CD8-positive, alpha-beta memory T cell (primary cell): ENCODE results near the gene CYP26B1. TPM values are rescaled to one million over a fixed set of nuclear protein-coding genes. Genes with fewer than 3 reads are reported as not detected.
A peak's percentile ranks its signal among the peaks of the same experiment; 100 is the strongest.

Experiments used
- CTCF ChIA-PET: fragments of 350-600 bp; sonication (Branson Sonifier 250); formaldehyde crosslinking; loops from one replicate; lab custom pipeline; 2021; ENCODE audit warnings: antibody characterized with exemption; lab: Charles Lee
- POLR2A ChIA-PET: fragments of 350-600 bp; sonication (Branson Sonifier 250); formaldehyde crosslinking; loops from one replicate; lab custom pipeline; 2021; ENCODE audit warnings: antibody characterized with exemption; lab: Charles Lee
- DNase-seq, 5 donors: peaks; one replicate each; pipeline versions ENCODE4 v3.0.0 to v3.0.0-alpha.2; 2020 to 2022; ENCODE audit warnings: mixed read lengths in 1 of 5
- H3K27ac ChIP-seq: one replicate; pipeline ENCODE4 v1.7.0; 2013; ENCODE audit warnings: low read depth, mild to moderate bottlenecking, low read length, moderate library complexity
- H3K27me3 ChIP-seq: 2 replicates; pipeline ENCODE4 v1.7.0; 2013; ENCODE audit warnings: low read length, mild to moderate bottlenecking; ENCODE audit not compliant: insufficient read depth, poor library complexity, severe bottlenecking
- H3K36me3 ChIP-seq: 2 replicates; pipeline ENCODE4 v1.7.0; 2013; ENCODE audit warnings: mild to moderate bottlenecking, low read length, moderate library complexity; ENCODE audit not compliant: insufficient read depth
- H3K4me1 ChIP-seq: 2 replicates; pipeline ENCODE4 v1.7.0; 2013; ENCODE audit warnings: mild to moderate bottlenecking, low read length, moderate library complexity; ENCODE audit not compliant: insufficient read depth
- H3K4me3 ChIP-seq: 2 replicates; pipeline ENCODE4 v1.7.0; 2013; ENCODE audit warnings: mild to moderate bottlenecking, low read length
- H3K9me3 ChIP-seq: 2 replicates; pipeline ENCODE4 v1.7.0; 2013; ENCODE audit warnings: mild to moderate bottlenecking, low read length
- H3K27ac Mint-ChIP-seq, 8 donors: one replicate each; pipeline ENCODE4 v1.8.0; 2020 to 2021; ENCODE audit warnings: mixed read lengths in 8 of 8, mild to moderate bottlenecking in 6 of 8, inconsistent platforms in 3 of 8, moderate library complexity in 3 of 8
- H3K27me3 Mint-ChIP-seq, 2 donors: one replicate each; pipeline ENCODE4 v1.8.0; 2020 to 2021; ENCODE audit warnings: mixed read lengths in 2 of 2, mild to moderate bottlenecking in 1 of 2, moderate library complexity in 1 of 2
- H3K36me3 Mint-ChIP-seq, 3 donors: one replicate each; pipeline ENCODE4 v1.8.0; 2020 to 2021; ENCODE audit warnings: mixed read lengths in 3 of 3, inconsistent platforms in 1 of 3, mild to moderate bottlenecking in 1 of 3
- H3K4me1 Mint-ChIP-seq, 3 donors: one replicate each; pipeline ENCODE4 v1.8.0; 2020 to 2021; ENCODE audit warnings: mixed read lengths in 3 of 3, inconsistent platforms in 1 of 3, mild to moderate bottlenecking in 1 of 3
- H3K4me3 Mint-ChIP-seq, 7 donors: one replicate each; pipeline ENCODE4 v1.8.0; 2020 to 2021; ENCODE audit warnings: mixed read lengths in 7 of 7, mild to moderate bottlenecking in 6 of 7, moderate library complexity in 4 of 7, inconsistent platforms in 2 of 7
- H3K9me3 Mint-ChIP-seq, 5 donors: one replicate each; pipeline ENCODE4 v1.8.0; 2020 to 2022; ENCODE audit warnings: mixed read lengths in 5 of 5, mild to moderate bottlenecking in 3 of 5, moderate library complexity in 2 of 5, inconsistent platforms in 1 of 5
- polyA plus RNA-seq: library from polyadenylated mRNA; unstranded; fragments of 300-500 nt; fragmentation: Illumina TruSeq; gene quantifications from one replicate; pipeline ENCODE4 v1.2.3, GENCODE V29; 2021
- total RNA-seq, 2 experiments: library from RNA; stranded (reverse); gene quantifications; one replicate each; pipeline ENCODE4 v1.2.3, GENCODE V29; 2021

Gene CYP26B1
- total and polyA plus RNA-seq, 3 experiments from 2014 or later: not detected

DNA sequence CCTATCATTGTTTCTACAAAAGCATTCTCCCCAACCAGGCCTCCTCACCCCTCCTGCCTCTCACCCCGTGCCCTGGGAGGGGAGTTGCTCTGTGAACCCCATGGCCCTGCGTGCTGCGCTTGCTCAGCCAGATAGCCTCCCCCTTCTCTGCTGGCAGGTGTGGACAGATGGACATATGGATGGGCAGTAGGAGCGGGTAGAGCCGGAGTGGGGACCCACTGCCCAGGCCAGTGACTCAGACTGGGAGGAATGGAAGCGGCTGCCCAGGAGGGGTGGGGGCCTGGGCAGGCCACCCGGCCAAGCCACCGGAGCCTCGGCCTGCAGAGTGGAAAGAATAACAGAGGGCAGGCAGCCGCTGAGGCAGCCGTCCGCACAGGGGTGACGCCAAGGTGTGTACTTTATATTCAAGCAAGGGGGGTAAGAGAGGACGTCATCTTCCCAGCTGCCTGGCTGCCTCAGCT is 8.7 kb downstream of the CYP26B1 start:
- Histone ChIP-seq H3K36me3 (no peaks in the 10 kb centered on the region), H3K27ac (no peak overlapping the region), H3K4me1 (no peaks in the 10 kb centered on the region), H3K9me3 (no peaks in the 10 kb centered on the region), H3K4me3 (no peak overlapping the region), H3K27me3 (no peaks in the 10 kb centered on the region)
- ChIA-PET CTCF (no interaction called here), POLR2A (no interaction called here)
- Mint-ChIP-seq H3K27ac (no peak overlapping the region), H3K9me3 (no peaks in the 10 kb centered on the region), H3K36me3 (no peaks in the 10 kb centered on the region), H3K4me3 (peak overlapping the region in 1 of 7 donors; percentile 32), H3K4me1 (peaks cover 3 to 5% (median 4%) of the 10 kb centered on the region in 3 donors), H3K27me3 (peaks cover 7 to 20% of the 10 kb centered on the region in 2 donors)
- peak in 1 of 5 donors; percentile 22 for DNase-seq

DNA sequence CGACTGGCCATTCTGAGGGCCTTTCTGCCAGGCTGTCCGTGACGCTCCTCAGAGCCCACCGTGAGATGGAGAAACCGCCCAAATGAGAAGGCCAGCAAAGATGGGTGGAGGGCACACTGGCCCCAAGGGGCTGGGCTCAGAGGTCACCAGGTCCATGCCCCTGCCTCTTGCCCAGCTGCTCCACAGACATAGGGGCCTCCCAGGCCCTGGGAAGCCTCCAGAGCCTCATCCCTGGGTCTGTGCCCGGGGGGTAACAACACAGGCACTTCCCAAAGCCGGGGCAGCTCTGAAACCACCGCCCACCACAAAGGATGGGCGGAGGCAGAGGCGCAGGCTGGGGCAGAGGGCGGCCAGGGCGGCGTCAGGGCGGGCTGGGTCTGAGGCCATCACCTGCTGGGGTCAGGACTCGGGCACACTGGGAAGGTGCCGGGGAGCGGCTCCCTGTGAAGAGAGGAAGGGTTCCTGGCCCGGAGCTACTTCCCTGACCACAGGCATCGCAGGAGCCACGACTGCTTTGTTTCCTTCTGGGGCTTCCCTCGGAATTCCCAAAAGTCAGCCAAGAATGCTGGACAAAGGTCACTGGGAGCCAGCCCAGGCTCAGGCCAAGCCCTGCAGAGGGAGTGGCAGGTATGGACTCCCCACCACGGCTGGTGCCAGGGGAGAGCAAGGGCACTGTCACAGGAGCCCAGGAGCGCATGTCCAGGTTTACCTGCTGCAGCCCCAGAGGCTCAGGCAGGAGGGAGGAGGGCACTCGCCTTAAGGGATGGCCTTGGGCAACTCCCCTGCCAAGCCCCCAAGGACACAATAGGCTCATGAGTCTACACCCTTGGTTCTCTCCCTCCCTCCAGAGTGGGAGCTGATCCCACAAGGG is 9.4 kb downstream of the CYP26B1 start:
- CTCF ChIA-PET: no interaction called here

DNA sequence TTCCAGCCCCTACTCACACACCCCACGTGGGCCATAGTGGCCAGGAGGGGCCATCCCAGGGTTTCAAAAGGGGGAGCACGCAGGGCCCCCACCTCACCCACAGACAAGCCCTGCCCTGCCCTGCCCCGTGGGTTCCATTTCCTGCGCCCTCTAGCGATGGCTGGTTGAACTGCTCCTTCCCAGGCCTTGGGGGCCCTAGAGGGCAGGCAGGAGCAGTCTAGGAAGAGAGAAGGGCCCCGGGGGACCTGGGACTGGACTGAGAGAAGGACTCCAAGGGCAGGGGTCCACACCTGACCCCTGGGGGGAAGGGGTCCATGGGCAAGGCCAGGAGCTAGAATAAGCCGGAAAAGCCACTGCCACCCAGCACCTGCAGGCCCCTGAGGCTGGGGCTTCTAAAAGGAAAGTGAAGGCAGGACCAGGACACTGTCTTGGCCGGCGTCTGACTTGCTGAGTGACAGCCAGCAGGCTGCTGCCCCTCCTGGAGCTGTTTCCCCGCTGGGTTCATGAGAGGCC is 10.1 kb downstream of the CYP26B1 start:
- ChIA-PET CTCF (interaction anchor here (0.8 kb wide), 1 partner anchor 23 kb away, joined by 3 read pairs; no protein-coding TSS in a partner anchor), POLR2A (no interaction called here)
- Mint-ChIP-seq H3K27me3 (peaks cover 0 to 10% of the 10 kb centered on the region in 2 donors), H3K36me3 (no peaks in the 10 kb centered on the region), H3K4me3 (no peak overlapping the region), H3K4me1 (peaks cover 0 to 3% (median 0%) of the 10 kb centered on the region in 3 donors), H3K9me3 (no peaks in the 10 kb centered on the region), H3K27ac (no peak overlapping the region)
- H3K4me3 ChIP-seq: no peak overlapping the region
- H3K36me3 ChIP-seq: no peaks in the 10 kb centered on the region
- H3K9me3 ChIP-seq: no peaks in the 10 kb centered on the region
- H3K4me1 ChIP-seq: no peaks in the 10 kb centered on the region
- H3K27ac ChIP-seq: no peak overlapping the region
- DNase-seq: peak in 4 of 5 donors; percentile 28 to 64 (median 36)
- no peaks in the 10 kb centered on the region for H3K27me3 ChIP-seq

More for the DNA sequence above, 9.4 kb downstream of the CYP26B1 start:
- Mint-ChIP-seq H3K36me3 (no peaks in the 10 kb centered on the region), H3K27me3 (peaks cover 2 to 13% of the 10 kb centered on the region in 2 donors), H3K9me3 (no peaks in the 10 kb centered on the region), H3K27ac (no peak overlapping the region), H3K4me1 (peaks cover 0 to 3% (median 0%) of the 10 kb centered on the region in 3 donors), H3K4me3 (peak overlapping the region in 1 of 7 donors; percentile 32)
- no peaks in the 10 kb centered on the region for H3K9me3 ChIP-seq
- POLR2A ChIA-PET: no interaction called here
- no peaks in the 10 kb centered on the region for H3K27me3 ChIP-seq
- H3K36me3 ChIP-seq: no peaks in the 10 kb centered on the region
- H3K4me3 ChIP-seq: no peak overlapping the region
- DNase-seq: peak in 1 of 5 donors; percentile 12
- H3K27ac ChIP-seq: no peak overlapping the region
- no peaks in the 10 kb centered on the region for H3K4me1 ChIP-seq

DNA sequence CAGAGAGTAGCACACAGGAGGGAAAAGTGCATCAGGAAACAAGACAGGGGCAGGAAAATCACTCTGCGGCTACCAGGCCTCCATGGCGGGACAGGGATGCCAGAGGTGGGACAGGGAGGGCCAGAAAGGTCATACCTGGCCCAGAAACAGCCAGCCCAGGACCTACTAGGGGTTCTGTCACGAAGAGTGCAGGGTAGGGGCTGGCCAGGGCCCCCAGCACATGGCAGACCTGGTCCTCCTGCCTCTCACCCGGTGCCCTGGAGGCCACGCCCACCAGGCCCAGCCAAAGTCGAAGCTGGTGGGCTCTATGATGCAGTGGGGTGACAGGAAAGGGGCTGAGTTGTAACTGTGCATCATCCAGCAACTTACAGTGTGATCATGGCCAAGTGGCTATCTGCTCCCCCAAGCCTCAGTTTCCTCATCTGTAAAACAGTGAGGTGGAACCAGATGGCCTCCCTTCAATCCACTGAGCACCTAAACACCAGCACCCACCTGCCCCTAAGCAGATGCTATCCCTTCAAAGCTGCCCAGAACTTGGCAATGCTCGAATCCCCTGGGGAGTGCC is 10.6 kb downstream of the CYP26B1 start:
- no peaks in the 10 kb centered on the region for H3K27me3 ChIP-seq
- no peaks in the 10 kb centered on the region for H3K9me3 Mint-ChIP-seq
- no peaks in the 10 kb centered on the region for H3K9me3 ChIP-seq
- no peak overlapping the region for H3K4me3 Mint-ChIP-seq
- H3K36me3 Mint-ChIP-seq: no peaks in the 10 kb centered on the region
- POLR2A ChIA-PET: no interaction called here
- CTCF ChIA-PET: interaction anchor here (0.8 kb wide), 1 partner anchor 22 kb away, joined by 3 read pairs; no protein-coding TSS in a partner anchor
- H3K36me3 ChIP-seq: no peaks in the 10 kb centered on the region
- peaks cover 0 to 5% of the 10 kb centered on the region in 2 donors for H3K27me3 Mint-ChIP-seq
- peaks cover 0 to 3% (median 0%) of the 10 kb centered on the region in 3 donors for H3K4me1 Mint-ChIP-seq
- H3K4me3 ChIP-seq: no peak overlapping the region
- no peaks in the 10 kb centered on the region for H3K4me1 ChIP-seq
- peak overlapping the region in 1 of 8 donors; percentile 70 for H3K27ac Mint-ChIP-seq
- DNase-seq: peak in 1 of 5 donors; percentile 26
- no peak overlapping the region for H3K27ac ChIP-seq

DNA sequence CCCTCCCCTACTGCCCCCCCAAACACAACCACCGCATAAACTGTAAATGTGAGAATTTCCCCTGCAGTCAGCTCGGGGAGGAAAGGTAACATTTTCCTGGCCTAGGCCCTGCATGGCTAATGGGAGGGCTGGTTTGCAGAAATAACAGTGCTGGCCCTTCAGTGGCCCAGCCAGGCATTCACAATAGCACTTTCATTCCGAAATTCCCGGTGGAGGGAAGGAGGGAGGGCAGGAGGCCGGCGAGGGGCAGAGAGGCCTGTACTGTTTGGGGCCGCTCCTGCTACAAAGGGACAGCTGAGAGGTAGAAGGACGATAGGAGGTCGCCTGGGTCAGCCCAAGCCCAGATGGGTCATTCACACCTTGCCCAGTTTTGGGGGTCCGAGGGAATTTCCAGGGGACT is 11.3 kb downstream of the CYP26B1 start:
- Histone ChIP-seq H3K27ac (no peak overlapping the region), H3K9me3 (no peaks in the 10 kb centered on the region), H3K4me1 (no peaks in the 10 kb centered on the region), H3K36me3 (no peaks in the 10 kb centered on the region), H3K27me3 (no peaks in the 10 kb centered on the region), H3K4me3 (no peak overlapping the region)
- CTCF ChIA-PET: interaction anchor here (1.1 kb wide), 1 partner anchor 21 kb away, joined by 4 read pairs; no protein-coding TSS in a partner anchor
- DNase-seq: peak in 1 of 5 donors; percentile 15
- POLR2A ChIA-PET: no interaction called here
- H3K4me1 Mint-ChIP-seq: peaks cover 0 to 3% (median 0%) of the 10 kb centered on the region in 3 donors
- H3K36me3 Mint-ChIP-seq: no peaks in the 10 kb centered on the region
- peaks cover 0 to under 1% of the 10 kb centered on the region in 2 donors for H3K27me3 Mint-ChIP-seq
- peak overlapping the region in 1 of 8 donors; percentile 70 for H3K27ac Mint-ChIP-seq
- no peak overlapping the region for H3K4me3 Mint-ChIP-seq
- H3K9me3 Mint-ChIP-seq: no peaks in the 10 kb centered on the region

DNA sequence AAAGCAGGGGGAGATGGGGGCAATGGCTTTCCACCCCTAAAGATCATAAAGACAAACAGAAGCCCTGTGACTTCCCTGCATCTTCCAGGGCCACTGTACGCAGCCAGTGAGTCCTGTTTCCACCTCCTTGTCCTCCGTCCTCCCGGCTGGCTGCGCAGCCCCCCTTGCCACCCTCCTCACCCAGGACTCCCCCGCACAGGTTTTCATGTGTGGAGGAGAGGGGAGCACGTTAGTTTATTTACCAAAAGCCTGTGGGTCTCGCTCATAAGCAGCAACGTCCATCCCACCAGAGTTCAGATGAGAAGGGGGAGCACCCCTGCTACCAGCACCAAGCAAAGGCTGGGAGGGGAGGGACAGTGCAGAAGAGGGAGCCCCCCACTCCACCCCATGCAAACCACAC is 11.7 kb downstream of the CYP26B1 start:
- no peak overlapping the region for H3K4me3 ChIP-seq
- no peaks in the 10 kb centered on the region for H3K36me3 ChIP-seq
- no peak overlapping the region for H3K4me3 Mint-ChIP-seq
- no peak overlapping the region for H3K27ac ChIP-seq
- CTCF ChIA-PET: interaction anchor here (1.1 kb wide), 1 partner anchor 21 kb away, joined by 4 read pairs; no protein-coding TSS in a partner anchor
- no peaks in the 10 kb centered on the region for H3K9me3 ChIP-seq
- H3K27me3 Mint-ChIP-seq: peaks cover 0 to 2% of the 10 kb centered on the region in 2 donors
- peaks cover 0 to 3% (median 0%) of the 10 kb centered on the region in 3 donors for H3K4me1 Mint-ChIP-seq
- no peak overlapping the region for H3K27ac Mint-ChIP-seq
- no peaks in the 10 kb centered on the region for H3K4me1 ChIP-seq
- no peaks in the 10 kb centered on the region for H3K27me3 ChIP-seq
- H3K9me3 Mint-ChIP-seq: no peaks in the 10 kb centered on the region
- no peaks in the 10 kb centered on the region for H3K36me3 Mint-ChIP-seq
- POLR2A ChIA-PET: no interaction called here
- peak in 1 of 5 donors; percentile 15 for DNase-seq

DNA sequence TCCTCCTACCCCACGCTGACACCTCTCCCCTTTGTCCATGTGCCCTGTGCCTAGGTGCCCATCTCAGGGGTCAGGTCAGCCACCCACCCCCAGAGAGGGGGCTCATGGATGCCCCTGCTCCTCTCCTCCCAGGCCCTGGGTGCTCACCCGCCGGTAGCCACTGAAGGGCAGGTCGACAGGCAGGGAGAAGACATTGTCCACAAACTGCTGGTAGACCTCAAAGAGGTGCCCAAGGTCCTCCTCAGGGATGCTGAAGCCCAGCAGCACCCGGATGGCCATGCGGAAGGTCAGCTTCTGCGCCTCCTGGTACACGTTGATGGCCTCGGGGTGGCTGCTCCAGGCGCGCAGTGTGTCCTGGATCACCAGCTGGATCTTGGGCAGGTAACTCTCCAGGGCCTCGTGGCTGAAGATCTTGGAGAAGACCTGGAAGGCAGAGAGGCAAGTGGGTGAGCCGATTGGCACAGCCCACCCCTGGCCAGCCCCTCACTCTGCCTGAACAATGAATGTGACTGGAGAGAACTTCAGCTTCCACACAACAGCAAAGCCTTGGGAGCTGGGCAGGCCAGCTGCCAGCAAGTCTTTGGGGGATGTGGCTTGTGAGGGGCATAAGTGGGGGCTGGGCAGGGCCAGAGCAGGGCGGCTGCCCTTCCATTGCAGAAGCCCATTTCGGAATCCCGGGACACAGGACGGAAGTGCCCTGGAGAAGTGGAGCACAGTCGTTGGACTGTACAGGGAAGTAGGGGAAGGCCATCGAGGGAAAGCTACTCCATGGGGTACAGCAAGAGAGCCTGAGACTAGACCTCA is 12.5 kb downstream of the CYP26B1 start:
- Histone ChIP-seq H3K4me1 (no peaks in the 10 kb centered on the region), H3K4me3 (no peak overlapping the region), H3K36me3 (no peaks in the 10 kb centered on the region), H3K9me3 (no peaks in the 10 kb centered on the region), H3K27me3 (no peaks in the 10 kb centered on the region), H3K27ac (no peak overlapping the region)
- POLR2A ChIA-PET: no interaction called here
- Mint-ChIP-seq H3K36me3 (no peaks in the 10 kb centered on the region), H3K9me3 (no peaks in the 10 kb centered on the region), H3K4me3 (no peak overlapping the region), H3K27ac (no peak overlapping the region), H3K4me1 (peaks cover 0 to 3% (median 0%) of the 10 kb centered on the region in 3 donors), H3K27me3 (peaks cover 2 to 5% of the 10 kb centered on the region in 2 donors)
- DNase-seq: peak in 1 of 5 donors; percentile 39
- CTCF ChIA-PET: interaction anchor here (0.9 to 1.1 kb wide), 3 partner anchors 15 to 835 kb away, joined by 3 to 5 read pairs (median 4); no protein-coding TSS in a partner anchor
